GM21786 (cell line): ENCODE results near the gene HAUS2.
"Not testable (repeated sequence)": the region's sequence is repeated elsewhere in the genome, so short reads cannot be mapped to it uniquely, and the experiment has no call there.

ENCODE experiments used
- ATAC-seq: cut with Tn5 transposase; IDR thresholded peaks from one replicate; pipeline ENCODE4 v1.9.1; 2021; ENCODE audit not compliant: unreplicated experiment

The HAUS2 gene

GRCh38 chr15:42575188-42576039 is 26.8 kb downstream of the HAUS2 start, which contains the start of gene STARD9:
STARD9 (plus strand) TSS chr15:42575606; CDS start chr15:42575716, 110 bp downstream.
- peak; percentile 92 for ATAC-seq

GRCh38 chr15:42576040-42576594 is 27.5 kb downstream of the HAUS2 start:
- no peak for ATAC-seq

- no peak for ATAC-seq
These were observed 28.1 kb downstream of the HAUS2 start for GRCh38 chr15:42576776-42577175.

GRCh38 chr15:42577514-42578031 is 28.9 kb downstream of the HAUS2 start:
- no peak for ATAC-seq

- ATAC-seq = no peak
These were observed 30.4 kb downstream of the HAUS2 start for GRCh38 chr15:42578984-42579537.

GRCh38 chr15:42581272-42581730 is 32.7 kb downstream of the HAUS2 start:
- ATAC-seq = peak; percentile 81

GRCh38 chr15:42582569-42583375 is 34.1 kb downstream of the HAUS2 start:
- no peak for ATAC-seq

GRCh38 chr15:42584031-42584765 is 35.6 kb downstream of the HAUS2 start:
- ATAC-seq = no peak

GRCh38 chr15:42590619-42591237 is 42.1 kb downstream of the HAUS2 start:
- ATAC-seq = no peak

GRCh38 chr15:42591238-42591934 is 42.7 kb downstream of the HAUS2 start:
- ATAC-seq = no peak

GRCh38 chr15:42592716-42593115 is 44.1 kb downstream of the HAUS2 start:
- ATAC-seq = no peak

GRCh38 chr15:42593143-42593542 is 44.5 kb downstream of the HAUS2 start:
- ATAC-seq = no peak

GRCh38 chr15:42594095-42594494 is 45.5 kb downstream of the HAUS2 start:
- no peak for ATAC-seq

GRCh38 chr15:42595626-42596240 is 47.1 kb downstream of the HAUS2 start:
- ATAC-seq = no peak

GRCh38 chr15:42601316-42601715 is 52.7 kb downstream of the HAUS2 start:
- ATAC-seq = not testable (repeated sequence)

GRCh38 chr15:42602501-42602900 is 53.9 kb downstream of the HAUS2 start:
- no peak for ATAC-seq

GRCh38 chr15:42603978-42604377 is 55.3 kb downstream of the HAUS2 start:
- no peak for ATAC-seq

GRCh38 chr15:42604894-42605744 is 56.5 kb downstream of the HAUS2 start:
- peak; percentile 47 for ATAC-seq
